ENCODE results near the gene CFAP300.

GRCh38 chr11:102116453-102117205, 69.4 kb downstream of the CFAP300 start:
- TF ChIP-seq POLR2AphosphoS5 (IDR thresholded peaks at IDR 0.05; ENCODE audit: low read depth, low read length) (no peak), FOXP2 (optimal IDR thresholded peaks at IDR 0.05; ENCODE audit: borderline replicate concordance, extremely low read depth, extremely low read length, insufficient read depth) (no peak), SIN3A (IDR thresholded peaks at IDR 0.05; ENCODE audit: borderline replicate concordance, insufficient read depth, low read length) (no peak)
- TF ChIP-seq, protein P1, sequence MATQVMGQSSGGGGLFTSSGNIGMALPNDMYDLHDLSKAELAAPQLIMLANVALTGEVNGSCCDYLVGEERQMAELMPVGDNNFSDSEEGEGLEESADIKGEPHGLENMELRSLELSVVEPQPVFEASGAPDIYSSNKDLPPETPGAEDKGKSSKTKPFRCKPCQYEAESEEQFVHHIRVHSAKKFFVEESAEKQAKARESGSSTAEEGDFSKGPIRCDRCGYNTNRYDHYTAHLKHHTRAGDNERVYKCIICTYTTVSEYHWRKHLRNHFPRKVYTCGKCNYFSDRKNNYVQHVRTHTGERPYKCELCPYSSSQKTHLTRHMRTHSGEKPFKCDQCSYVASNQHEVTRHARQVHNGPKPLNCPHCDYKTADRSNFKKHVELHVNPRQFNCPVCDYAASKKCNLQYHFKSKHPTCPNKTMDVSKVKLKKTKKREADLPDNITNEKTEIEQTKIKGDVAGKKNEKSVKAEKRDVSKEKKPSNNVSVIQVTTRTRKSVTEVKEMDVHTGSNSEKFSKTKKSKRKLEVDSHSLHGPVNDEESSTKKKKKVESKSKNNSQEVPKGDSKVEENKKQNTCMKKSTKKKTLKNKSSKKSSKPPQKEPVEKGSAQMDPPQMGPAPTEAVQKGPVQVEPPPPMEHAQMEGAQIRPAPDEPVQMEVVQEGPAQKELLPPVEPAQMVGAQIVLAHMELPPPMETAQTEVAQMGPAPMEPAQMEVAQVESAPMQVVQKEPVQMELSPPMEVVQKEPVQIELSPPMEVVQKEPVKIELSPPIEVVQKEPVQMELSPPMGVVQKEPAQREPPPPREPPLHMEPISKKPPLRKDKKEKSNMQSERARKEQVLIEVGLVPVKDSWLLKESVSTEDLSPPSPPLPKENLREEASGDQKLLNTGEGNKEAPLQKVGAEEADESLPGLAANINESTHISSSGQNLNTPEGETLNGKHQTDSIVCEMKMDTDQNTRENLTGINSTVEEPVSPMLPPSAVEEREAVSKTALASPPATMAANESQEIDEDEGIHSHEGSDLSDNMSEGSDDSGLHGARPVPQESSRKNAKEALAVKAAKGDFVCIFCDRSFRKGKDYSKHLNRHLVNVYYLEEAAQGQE (IDR thresholded peaks at IDR 0.05; ENCODE audit: insufficient read depth in 1 of 2, low read depth in 2 of 2, low read length in 2 of 2): no peak
